Neuronal stem cell (in vitro differentiated cells): Measurements from ENCODE around the gene WDR49.

Source experiments
- DNase-seq: peaks from one replicate; pipeline ENCODE4 v3.0.0-alpha.2; 2013; ENCODE audit warnings: low spot score
- H2AFZ ChIP-seq: one replicate; pipeline ENCODE4 v1.6.1; 2013; ENCODE audit warnings: mild to moderate bottlenecking, low read length, inconsistent platforms
- H2AK5ac ChIP-seq: 2 replicates; pipeline ENCODE4 v1.6.1; 2013; ENCODE audit warnings: low read depth, mild to moderate bottlenecking, inconsistent platforms, low read length, moderate library complexity, mixed read lengths
- H2BK120ac ChIP-seq: 2 replicates; pipeline ENCODE4 v1.6.1; 2013; ENCODE audit warnings: low read depth, mild to moderate bottlenecking, inconsistent platforms, low read length, moderate library complexity, mixed read lengths
- H2BK12ac ChIP-seq: one replicate; pipeline ENCODE4 v1.6.1; 2013; ENCODE audit warnings: low read length, inconsistent platforms
- H2BK15ac ChIP-seq: 2 replicates; pipeline ENCODE4 v1.6.1; 2013; ENCODE audit warnings: mild to moderate bottlenecking, low read length, inconsistent platforms, mixed read lengths
- H2BK5ac ChIP-seq: one replicate; pipeline ENCODE4 v1.6.1; 2013; ENCODE audit warnings: inconsistent platforms, mild to moderate bottlenecking, low read length, moderate library complexity
- H3K14ac ChIP-seq: one replicate; pipeline ENCODE4 v1.6.1; 2013; ENCODE audit warnings: low read length, inconsistent platforms
- H3K18ac ChIP-seq: 2 replicates; pipeline ENCODE4 v1.6.1; 2013; ENCODE audit warnings: low read length, inconsistent platforms
- H3K23ac ChIP-seq: 2 replicates; pipeline ENCODE4 v1.6.1; 2013; ENCODE audit warnings: low read depth, mild to moderate bottlenecking, mixed read lengths, low read length, inconsistent platforms; ENCODE audit not compliant: poor library complexity
- H3K27ac ChIP-seq: replicated peaks from 3 replicates; pipeline ENCODE4 v1.5.1; 2013; ENCODE audit warnings: low read length, inconsistent platforms
- H3K27me3 ChIP-seq, 3 experiments: 2 replicates each; pipeline ENCODE4 v1.6.1; 2013; ENCODE audit warnings: low read length in 3 of 3, mild to moderate bottlenecking in 2 of 3, inconsistent platforms in 1 of 3, low read depth in 1 of 3, mixed read lengths in 1 of 3, moderate library complexity in 1 of 3; ENCODE audit not compliant: control insufficient read depth in 3 of 3, insufficient read depth in 3 of 3
- H3K36me3 ChIP-seq, 2 donors: replicated peaks in 1 of 2; 2 replicates each; pipeline ENCODE4 v1.6.1; 2013; ENCODE audit warnings: low read length in 2 of 2; ENCODE audit not compliant: control insufficient read depth in 2 of 2, insufficient read depth in 2 of 2
- H3K4ac ChIP-seq: 2 replicates; pipeline ENCODE4 v1.6.1; 2013; ENCODE audit warnings: inconsistent platforms, mild to moderate bottlenecking, low read length, moderate library complexity
- H3K4me1 ChIP-seq, 2 donors: 1 replicate in 1 of 2; 2 replicates in 1 of 2; pipeline ENCODE4 v1.6.1; 2013; ENCODE audit warnings: low read length in 2 of 2, low read depth in 1 of 2; ENCODE audit not compliant: control insufficient read depth in 2 of 2, insufficient read depth in 1 of 2
- H3K4me2 ChIP-seq: one replicate; pipeline ENCODE4 v1.6.1; 2013; ENCODE audit warnings: mild to moderate bottlenecking, low read length, inconsistent platforms; ENCODE audit not compliant: insufficient read depth, poor library complexity, severe bottlenecking
- H3K4me3 ChIP-seq, 2 donors: 2 replicates each; pipeline ENCODE4 v1.5.1; 2013; ENCODE audit warnings: low read length in 2 of 2, mild to moderate bottlenecking in 2 of 2, inconsistent platforms in 1 of 2, moderate library complexity in 1 of 2
- H3K79me1 ChIP-seq: one replicate; pipeline ENCODE4 v1.6.1; 2013; ENCODE audit warnings: low read depth, mild to moderate bottlenecking, inconsistent platforms, low read length, moderate library complexity
- H3K9ac ChIP-seq: one replicate; pipeline ENCODE4 v1.6.1; 2013; ENCODE audit warnings: mild to moderate bottlenecking, low read depth, low read length, inconsistent platforms; ENCODE audit not compliant: poor library complexity
- H3K9me3 ChIP-seq, 2 donors: replicated peaks in 1 of 2; 2 replicates each; pipeline versions ENCODE3 to v1.6.1; 2013; ENCODE audit warnings: low read length in 2 of 2, mild to moderate bottlenecking in 2 of 2, inconsistent platforms in 1 of 2, low read depth in 1 of 2, mixed read lengths in 1 of 2, moderate library complexity in 1 of 2; ENCODE audit not compliant: control insufficient read depth in 2 of 2, insufficient read depth in 1 of 2
- H4K8ac ChIP-seq: one replicate; pipeline ENCODE4 v1.6.1; 2013; ENCODE audit warnings: low read depth, mild to moderate bottlenecking, inconsistent platforms, low read length, moderate library complexity
- H4K91ac ChIP-seq: one replicate; pipeline ENCODE4 v1.6.1; 2013; ENCODE audit warnings: low read length, low read depth, mild to moderate bottlenecking, inconsistent platforms; ENCODE audit not compliant: poor library complexity
- WGBS, 2 donors: extraction: QIAGEN DNeasy Blood & Tissue Kit; methylation state at CpG; one replicate each; pipeline ENCODE4 v1.1.7; 2013; ENCODE audit warnings: missing lambda C conversion rate in 2 of 2, mixed read lengths in 1 of 2; ENCODE audit not compliant: insufficient read length in 2 of 2, insufficient replicate concordance in 1 of 2; ENCODE audit errors: extremely low coverage in 2 of 2; 5-methylcytosine and 5-hydroxymethylcytosine counted together

WDR49 gene

GRCh38 chr3:167520266-167521005 is 133.3 kb downstream of the WDR49 start:
- Histone ChIP-seq H2BK12ac (no peak overlapping the region), H3K9me3 (peaks cover 0 to 3% of the 10 kb centered on the region in 2 donors), H3K14ac (no peak overlapping the region), H4K8ac (no peak overlapping the region), H3K4me2 (no peak overlapping the region), H2BK120ac (no peak overlapping the region), H2BK15ac (no peak overlapping the region), H3K79me1 (no peaks in the 10 kb centered on the region), H2BK5ac (no peak overlapping the region), H3K4ac (no peak overlapping the region), H3K36me3 (no peaks in the 10 kb centered on the region), H3K4me3 (no peak overlapping the region), H3K4me1 (no peaks in the 10 kb centered on the region), H2AFZ (no peak overlapping the region), H3K27ac (no peak overlapping the region), H3K9ac (no peak overlapping the region), H2AK5ac (no peak overlapping the region), H4K91ac (no peak overlapping the region), H3K27me3 (no peaks in the 10 kb centered on the region), H3K18ac (no peak overlapping the region), H3K23ac (no peak overlapping the region)
- no CpG with 5 or more reads among the region's 2 CpGs for WGBS, 2 donors
- DNase-seq, result no peak

GRCh38 chr3:167507954-167508353 is 145.8 kb downstream of the WDR49 start:
- Histone ChIP-seq H3K9me3 (no peaks in the 10 kb centered on the region), H3K14ac (no peak overlapping the region), H4K91ac (no peak overlapping the region), H3K4me3 (no peak overlapping the region), H3K36me3 (peaks cover 0 to 3% of the 10 kb centered on the region in 2 donors), H3K27ac (no peak overlapping the region), H3K23ac (no peak overlapping the region), H3K27me3 (no peaks in the 10 kb centered on the region), H2BK5ac (no peak overlapping the region), H2BK15ac (no peak overlapping the region), H4K8ac (no peak overlapping the region), H3K4me2 (no peak overlapping the region), H3K4me1 (no peaks in the 10 kb centered on the region), H3K4ac (no peak overlapping the region), H2BK12ac (no peak overlapping the region), H2AFZ (no peak overlapping the region), H2BK120ac (no peak overlapping the region), H3K18ac (no peak overlapping the region), H3K79me1 (no peaks in the 10 kb centered on the region), H3K9ac (no peak overlapping the region), H2AK5ac (no peak overlapping the region)
- no peak for DNase-seq
- WGBS, 2 donors, result no CpG with 5 or more reads among the region's 1 CpG

DNA sequence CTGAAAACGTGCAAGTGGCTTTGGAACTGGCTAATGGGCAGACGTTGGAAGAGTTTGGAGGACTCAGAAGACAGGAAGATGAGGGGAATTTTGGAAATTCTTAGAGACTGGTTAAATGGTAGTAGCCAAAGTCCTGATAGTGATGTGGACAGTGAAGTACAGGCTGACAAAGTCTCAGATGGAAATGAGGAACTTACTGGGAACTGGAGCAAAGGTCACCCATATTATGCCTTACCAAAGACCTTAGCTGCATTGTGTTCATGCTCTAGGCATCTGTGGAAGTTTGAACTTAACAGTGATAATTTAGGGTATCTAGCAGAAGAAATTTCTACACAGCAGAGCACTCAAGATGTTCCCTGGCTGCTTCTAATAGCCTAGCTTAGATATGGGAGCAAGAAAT is 151.3 kb downstream of the WDR49 start:
- Histone ChIP-seq H3K4ac (no peak overlapping the region), H2BK15ac (no peak overlapping the region), H3K27ac (no peak overlapping the region), H3K9ac (no peak overlapping the region), H2BK120ac (no peak overlapping the region), H3K23ac (no peak overlapping the region), H3K9me3 (no peaks in the 10 kb centered on the region), H3K14ac (no peak overlapping the region), H4K91ac (no peak overlapping the region), H3K4me3 (no peak overlapping the region), H2BK12ac (no peak overlapping the region), H3K4me2 (no peak overlapping the region), H3K36me3 (no peaks in the 10 kb centered on the region), H3K4me1 (no peaks in the 10 kb centered on the region), H2BK5ac (no peak overlapping the region), H3K18ac (no peak overlapping the region), H4K8ac (no peak overlapping the region), H3K79me1 (no peaks in the 10 kb centered on the region), H3K27me3 (no peaks in the 10 kb centered on the region), H2AFZ (no peak overlapping the region), H2AK5ac (no peak overlapping the region)
- DNase-seq, result no peak
- WGBS, 2 donors, result no CpG with 5 or more reads among the region's 2 CpGs

DNA sequence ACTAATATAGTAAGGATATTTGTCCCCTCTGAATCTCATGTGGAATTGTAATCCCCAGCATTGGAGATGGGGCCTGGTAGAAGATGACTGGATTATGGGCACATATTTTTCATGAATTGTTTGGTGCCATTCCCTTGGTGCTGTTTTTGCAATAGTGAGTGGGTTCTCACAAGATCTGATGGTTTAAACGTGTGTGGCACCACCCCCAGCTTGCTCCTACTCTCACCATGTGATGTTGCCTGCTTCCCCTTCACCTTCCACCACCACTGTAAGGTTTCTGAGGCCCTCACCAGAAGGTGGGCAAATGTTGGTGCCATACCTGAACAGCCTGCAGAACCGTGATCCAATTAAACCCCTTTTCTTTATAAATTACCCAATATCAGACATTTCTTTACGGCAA is 151.8 kb downstream of the WDR49 start:
- H3K36me3 ChIP-seq, result no peaks in the 10 kb centered on the region

More for the DNA sequence above, 151.8 kb downstream of the WDR49 start:
- no peak overlapping the region for H3K14ac ChIP-seq
- H3K4me2 ChIP-seq, result no peak overlapping the region
- no peak overlapping the region for H3K27ac ChIP-seq
- no peak overlapping the region for H3K23ac ChIP-seq
- no peaks in the 10 kb centered on the region for H3K9me3 ChIP-seq
- H2BK120ac ChIP-seq, result no peak overlapping the region
- H2AFZ ChIP-seq, result no peak overlapping the region
- DNase-seq, result no peak
- no peak overlapping the region for H4K8ac ChIP-seq
- WGBS, 2 donors, result no CpG with 5 or more reads among the region's 3 CpGs
- H3K27me3 ChIP-seq, result no peaks in the 10 kb centered on the region
- H2AK5ac ChIP-seq, result no peak overlapping the region
- H2BK12ac ChIP-seq, result no peak overlapping the region
- H2BK5ac ChIP-seq, result no peak overlapping the region
- H3K4me3 ChIP-seq, result no peak overlapping the region
- H3K4me1 ChIP-seq, result no peaks in the 10 kb centered on the region
- no peak overlapping the region for H2BK15ac ChIP-seq
- no peak overlapping the region for H4K91ac ChIP-seq
- no peak overlapping the region for H3K9ac ChIP-seq
- no peak overlapping the region for H3K18ac ChIP-seq
- H3K79me1 ChIP-seq, result no peaks in the 10 kb centered on the region
- H3K4ac ChIP-seq, result no peak overlapping the region
